Liver (tissue), 3 donors: ENCODE results near the gene RALGPS2.

Experiments
- ATF3 ChIP-seq: IDR thresholded peaks from 2 replicates; pipeline ENCODE4 v1.6.1; 2016; ENCODE audit warnings: antibody characterized with exemption
- CTCF ChIP-seq: fragments of 150-350 bp; IDR thresholded peaks from 2 replicates; pipeline ENCODE4 v1.5.1; 2017; ENCODE audit warnings: improper control_type of control experiment, low read depth, low read length; ENCODE audit not compliant: missing input control
- HNF4A ChIP-seq, 2 donors: conservative IDR thresholded peaks; 2 replicates each; pipeline ENCODE4 v1.6.1; 2016; ENCODE audit warnings: antibody characterized with exemption in 2 of 2, mild to moderate bottlenecking in 2 of 2
- JUND ChIP-seq, 2 donors: IDR thresholded peaks; 2 replicates each; pipeline ENCODE4 v1.6.1; 2016; ENCODE audit warnings: antibody characterized with exemption in 2 of 2
- RAD21 ChIP-seq, 2 donors: IDR thresholded peaks; 2 replicates each; pipeline ENCODE4 v1.6.1; 2016; ENCODE audit warnings: antibody characterized with exemption in 2 of 2, mild to moderate bottlenecking in 2 of 2
- REST ChIP-seq: IDR thresholded peaks from 2 replicates; pipeline ENCODE4 v1.6.1; 2016; ENCODE audit warnings: antibody characterized with exemption, mild to moderate bottlenecking
- YY1 ChIP-seq: IDR thresholded peaks from 2 replicates; pipeline ENCODE4 v1.6.1; 2016; ENCODE audit warnings: antibody characterized with exemption, mild to moderate bottlenecking
- donor health status: healthy.
- donor health status: healthy.

GRCh38 chr1:178951600-178951999 is 226.6 kb downstream of the RALGPS2 start:
- TF ChIP-seq RAD21 (IDR thresholded peaks at IDR 0.05) (no peak), CTCF (no peak), YY1 (no peak), ATF3 (no peak), JUND (IDR thresholded peaks at IDR 0.05) (no peak), REST (no peak), HNF4A (conservative IDR thresholded peaks at IDR 0.05) (no peak)
